GM21381 (cell line): ENCODE data around the gene FBXL7.

Source experiments
- ATAC-seq: cut with Tn5 transposase; IDR thresholded peaks from one replicate; pipeline ENCODE4 v1.9.1; 2021; ENCODE audit warnings: mild to moderate bottlenecking, moderate library complexity; ENCODE audit not compliant: unreplicated experiment

FBXL7 gene

GRCh38 chr5:15797116-15797515, 297.1 kb downstream of the FBXL7 start:
- ATAC-seq, result no peak

DNA sequence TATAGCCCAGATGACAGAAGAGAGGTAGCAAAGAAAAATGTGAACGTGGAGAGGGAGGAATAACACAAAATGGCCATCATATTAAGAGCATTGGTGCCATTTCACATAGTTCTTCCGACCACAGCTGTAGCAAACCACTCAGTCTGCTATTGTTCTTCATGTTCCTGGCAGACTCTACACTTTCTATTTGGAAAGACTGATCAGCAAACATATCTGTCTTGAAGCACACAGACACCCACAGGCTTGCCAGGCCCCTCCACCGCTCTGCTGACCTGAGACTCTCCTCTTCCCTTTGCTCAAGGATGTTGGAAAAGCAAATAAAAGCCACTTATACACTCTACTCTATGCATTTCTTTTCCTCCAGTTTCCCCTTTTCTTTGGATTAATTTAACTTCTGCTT, 298.0 kb downstream of the FBXL7 start:
- no peak for ATAC-seq

GRCh38 chr5:15799014-15799413, 299.0 kb downstream of the FBXL7 start:
- no peak for ATAC-seq

- ATAC-seq, result no peak
Measured at GRCh38 chr5:15799612-15800011, 299.6 kb downstream of the FBXL7 start.

DNA sequence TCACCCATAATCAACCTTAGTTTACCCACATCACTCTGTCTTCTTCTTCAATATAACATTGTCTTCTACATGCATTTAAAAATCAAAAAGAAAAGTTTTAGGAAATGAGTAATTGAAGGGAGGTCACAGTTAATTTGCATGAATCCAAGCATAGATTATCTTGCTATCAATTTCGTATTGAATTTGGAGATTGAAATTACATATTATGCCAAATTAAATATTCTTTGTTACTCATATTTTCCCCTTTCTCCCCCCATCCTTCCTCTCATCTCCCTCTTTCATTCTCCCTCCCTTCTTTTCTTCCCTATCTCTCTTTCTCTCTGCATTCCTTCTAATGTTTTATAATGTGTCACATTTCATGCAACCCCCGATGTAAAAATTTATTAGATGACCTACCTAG, 303.3 kb downstream of the FBXL7 start:
- ATAC-seq, result no peak

- ATAC-seq, result no peak
Measured at GRCh38 chr5:15806613-15807012, 306.6 kb downstream of the FBXL7 start.

DNA sequence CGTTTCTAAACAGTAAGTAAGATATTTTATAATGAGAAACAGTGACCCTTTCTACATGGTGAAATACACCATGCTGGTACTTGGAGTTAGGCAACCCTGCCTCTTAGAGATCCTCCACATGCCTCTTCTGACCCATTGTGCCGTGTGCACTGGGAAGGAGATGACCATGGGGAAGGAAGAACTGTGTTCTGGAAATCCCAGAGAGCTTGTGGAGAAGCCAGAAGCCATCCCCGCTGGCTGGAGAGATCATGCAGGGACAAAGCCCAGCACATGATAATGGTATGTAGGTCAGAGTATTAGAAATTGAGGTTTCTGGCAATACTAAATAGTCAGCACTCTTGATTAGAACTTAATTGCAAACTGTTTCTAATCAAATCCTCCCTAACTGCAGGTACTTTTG, 307.3 kb downstream of the FBXL7 start:
- no peak for ATAC-seq

DNA sequence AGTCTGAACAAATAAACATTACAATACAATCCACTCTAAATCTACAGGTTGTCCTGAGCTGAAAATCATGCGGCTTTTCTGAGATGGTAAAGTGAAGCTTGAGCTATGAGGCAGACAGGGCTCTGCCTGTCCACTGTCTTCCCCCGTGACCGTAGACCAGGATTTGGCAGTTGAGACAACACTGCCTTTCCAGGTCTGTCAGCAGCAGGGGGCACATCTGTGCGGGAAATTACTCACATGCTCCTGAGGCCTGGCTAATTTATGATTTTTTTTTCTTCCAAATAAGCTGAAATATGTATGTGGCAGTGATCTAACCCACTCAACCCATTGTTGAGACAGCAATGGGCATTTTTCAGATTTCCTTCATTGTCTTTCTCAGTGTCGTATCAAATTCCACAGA, 307.9 kb downstream of the FBXL7 start:
- no peak for ATAC-seq

DNA sequence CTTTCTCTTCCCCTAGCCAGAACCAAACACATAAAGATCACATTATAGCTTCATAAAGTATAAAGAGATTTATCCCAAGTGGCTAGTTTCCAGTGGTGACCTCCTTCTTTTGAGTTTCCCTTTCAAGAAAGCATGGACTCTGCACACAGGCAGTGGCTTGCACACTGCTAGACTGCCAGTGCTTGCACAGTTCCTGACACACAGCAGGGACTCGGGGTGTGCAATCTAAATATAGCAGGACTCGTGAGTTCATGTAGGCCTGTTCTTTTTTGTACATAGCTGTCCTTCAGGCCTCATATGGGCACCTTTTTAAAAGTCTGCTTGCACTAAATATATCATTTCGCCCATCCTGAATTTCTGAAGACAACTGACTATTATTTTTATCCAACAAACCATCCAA, 308.6 kb downstream of the FBXL7 start:
- no peak for ATAC-seq

DNA sequence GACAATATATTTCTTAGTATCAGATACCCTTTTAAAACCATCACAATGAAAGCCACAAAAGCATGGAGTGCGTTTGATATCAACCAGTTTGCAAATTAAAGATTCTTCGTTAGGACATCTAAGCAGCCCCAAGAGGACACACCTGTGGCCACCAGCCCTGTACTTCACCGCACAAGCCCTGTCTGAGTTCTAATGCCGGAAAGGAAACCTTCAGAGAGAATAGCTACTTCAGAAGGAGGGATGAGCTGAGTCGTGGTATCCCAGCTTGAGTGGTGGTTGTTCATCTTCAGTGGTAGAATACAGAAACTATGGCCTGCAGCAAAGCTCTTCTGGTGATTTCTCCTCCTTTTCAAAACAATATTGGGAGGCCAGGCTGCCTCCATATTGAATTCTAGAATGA, 319.6 kb downstream of the FBXL7 start:
- no peak for ATAC-seq

- ATAC-seq, result no peak
Measured at GRCh38 chr5:15821506-15821905, 321.5 kb downstream of the FBXL7 start.

GRCh38 chr5:15823398-15823797, 323.4 kb downstream of the FBXL7 start:
- ATAC-seq, result no peak

- ATAC-seq, result no peak
Measured at GRCh38 chr5:15827741-15828140, 327.8 kb downstream of the FBXL7 start.

DNA sequence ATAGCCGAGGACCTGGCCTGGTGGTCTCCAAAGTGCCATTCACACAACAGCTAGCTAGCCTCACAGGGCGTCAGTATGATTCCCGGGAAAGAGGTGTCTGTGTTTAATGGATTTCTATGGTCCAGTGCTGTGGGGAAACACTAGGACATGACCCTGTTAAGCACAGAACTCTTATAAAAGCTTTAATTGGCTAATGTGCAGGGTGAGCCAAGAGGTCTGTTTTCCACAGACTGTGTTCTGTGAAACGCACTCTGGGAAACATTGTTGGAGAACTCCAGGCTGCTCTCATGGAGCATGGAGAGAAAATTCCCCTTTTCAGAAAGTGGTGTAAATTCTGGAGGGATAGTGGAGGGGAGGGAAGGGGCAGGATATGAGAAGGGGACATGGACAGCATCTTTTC, 331.4 kb downstream of the FBXL7 start:
- ATAC-seq, result no peak

- no peak for ATAC-seq
Measured at GRCh38 chr5:15833365-15833764, 333.4 kb downstream of the FBXL7 start.

GRCh38 chr5:15834596-15835245, 334.7 kb downstream of the FBXL7 start:
- ATAC-seq, result no peak

DNA sequence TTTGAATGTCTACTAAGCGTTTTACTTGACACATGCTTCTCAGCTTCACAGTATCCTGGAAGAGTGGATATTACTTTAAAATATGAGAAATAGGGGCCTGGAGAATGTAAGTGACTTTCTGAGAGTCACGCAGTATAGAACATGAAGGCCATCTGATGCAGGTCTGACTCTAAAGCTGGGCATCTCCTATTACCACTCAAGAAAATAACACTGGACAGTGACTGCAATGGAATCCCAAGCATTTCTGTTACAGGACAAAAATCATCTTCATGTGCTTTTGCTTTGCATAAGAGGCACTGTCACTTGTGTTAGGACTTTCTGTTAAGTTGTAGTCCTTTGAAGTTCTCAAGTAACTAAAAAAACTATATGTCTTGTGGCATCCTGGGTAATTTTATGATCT, 335.5 kb downstream of the FBXL7 start:
- ATAC-seq, result no peak

DNA sequence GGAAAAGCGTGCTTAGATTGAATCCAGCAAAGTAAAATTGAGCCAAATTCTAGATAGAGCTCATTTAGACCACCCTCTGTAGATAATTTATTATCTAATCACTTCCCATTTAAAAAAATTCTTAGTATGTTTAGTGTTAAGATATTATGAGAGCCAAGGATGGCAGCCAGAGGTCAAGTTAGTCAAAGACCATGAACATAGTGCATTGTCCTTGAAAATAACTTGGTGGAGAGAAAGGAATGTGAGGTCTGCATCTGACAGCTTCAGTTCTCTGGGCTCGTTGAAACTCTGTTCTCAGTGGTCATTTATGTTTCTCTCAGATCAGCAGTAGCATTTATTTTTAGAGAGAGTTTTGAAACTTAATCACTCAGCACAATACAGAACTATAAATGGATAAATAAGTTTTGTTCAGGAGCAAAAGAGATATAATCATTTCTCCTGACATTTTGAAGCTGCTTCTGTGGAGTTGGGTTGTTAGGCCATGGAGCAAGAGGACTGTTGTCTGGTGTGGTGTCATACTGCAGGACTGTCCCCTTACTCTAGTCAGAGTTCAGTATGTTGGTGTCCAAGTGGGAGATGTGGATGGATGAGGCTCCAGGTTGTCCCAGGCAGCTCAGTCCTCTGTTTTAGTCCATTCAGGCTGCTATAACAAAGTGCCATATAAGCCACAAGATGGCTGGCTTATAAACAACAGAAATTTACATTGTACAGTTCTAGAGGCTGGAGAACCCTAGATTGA, 337.7 kb downstream of the FBXL7 start:
- no peak for ATAC-seq

- ATAC-seq, result no peak
Measured at GRCh38 chr5:15844253-15844652, 344.3 kb downstream of the FBXL7 start.

- no peak for ATAC-seq
Measured at GRCh38 chr5:15844871-15845270, 344.9 kb downstream of the FBXL7 start.

- ATAC-seq, result no peak
Measured at GRCh38 chr5:15850536-15850935, 350.6 kb downstream of the FBXL7 start.

DNA sequence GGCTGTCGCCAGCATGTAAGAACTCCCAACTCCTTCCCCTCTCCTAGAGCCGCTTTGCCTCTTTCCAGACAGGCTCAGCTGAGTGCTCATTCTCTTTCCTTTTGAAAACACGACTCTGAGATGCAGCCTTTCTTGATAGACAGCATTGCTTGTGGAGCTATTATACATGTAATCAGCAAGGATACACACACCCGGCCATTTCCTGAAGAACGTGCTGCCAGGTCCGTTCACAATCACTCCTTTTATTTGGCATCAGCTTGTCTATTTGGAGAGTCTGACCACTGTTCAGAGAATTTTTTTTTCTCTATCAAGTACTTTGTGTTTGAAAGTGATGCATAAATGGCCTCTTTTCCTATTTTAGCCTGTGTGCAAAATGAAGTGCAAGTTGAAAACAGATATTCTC, 351.0 kb downstream of the FBXL7 start:
- ATAC-seq, result no peak

DNA sequence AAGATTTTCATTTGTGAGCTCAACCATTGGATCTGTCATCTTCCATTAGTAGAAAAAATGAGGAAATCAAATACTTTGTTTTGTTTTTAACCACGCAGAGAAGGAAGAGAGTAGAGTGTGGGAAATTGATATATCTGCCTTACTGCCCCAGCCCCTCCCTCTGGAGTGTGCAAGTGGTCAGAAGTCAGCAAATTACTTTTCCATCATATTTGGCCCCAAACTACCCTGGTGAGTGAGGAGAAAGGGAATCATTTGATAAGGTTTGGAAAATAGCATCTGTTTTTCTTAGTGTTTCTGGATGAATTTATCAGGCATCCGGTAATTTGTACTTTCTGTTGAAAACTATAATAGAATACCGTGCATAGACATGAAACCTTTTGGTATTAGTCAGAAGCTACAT, 352.2 kb downstream of the FBXL7 start:
- no peak for ATAC-seq
